ENCODE results near the gene AQP12B. TPM values are rescaled to one million over a fixed set of nuclear protein-coding genes. Genes with fewer than 3 reads are reported as not detected.

The AQP12B gene
- total and polyA plus RNA-seq, 4 donors = not detected

DNA sequence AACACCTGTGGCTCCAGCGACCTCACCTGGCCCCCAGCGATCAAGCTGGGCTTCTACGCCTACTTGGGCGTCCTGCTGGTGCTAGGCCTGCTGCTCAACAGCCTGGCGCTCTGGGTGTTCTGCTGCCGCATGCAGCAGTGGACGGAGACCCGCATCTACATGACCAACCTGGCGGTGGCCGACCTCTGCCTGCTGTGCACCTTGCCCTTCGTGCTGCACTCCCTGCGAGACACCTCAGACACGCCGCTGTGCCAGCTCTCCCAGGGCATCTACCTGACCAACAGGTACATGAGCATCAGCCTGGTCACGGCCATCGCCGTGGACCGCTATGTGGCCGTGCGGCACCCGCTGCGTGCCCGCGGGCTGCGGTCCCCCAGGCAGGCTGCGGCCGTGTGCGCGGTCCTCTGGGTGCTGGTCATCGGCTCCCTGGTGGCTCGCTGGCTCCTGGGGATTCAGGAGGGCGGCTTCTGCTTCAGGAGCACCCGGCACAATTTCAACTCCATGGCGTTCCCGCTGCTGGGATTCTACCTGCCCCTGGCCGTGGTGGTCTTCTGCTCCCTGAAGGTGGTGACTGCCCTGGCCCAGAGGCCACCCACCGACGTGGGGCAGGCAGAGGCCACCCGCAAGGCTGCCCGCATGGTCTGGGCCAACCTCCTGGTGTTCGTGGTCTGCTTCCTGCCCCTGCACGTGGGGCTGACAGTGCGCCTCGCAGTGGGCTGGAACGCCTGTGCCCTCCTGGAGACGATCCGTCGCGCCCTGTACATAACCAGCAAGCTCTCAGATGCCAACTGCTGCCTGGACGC lies 52.5 kb downstream of the AQP12B start:
- H3K36me3 ChIP-seq (ENCODE audit: control insufficient read depth in 4 of 4, insufficient read depth in 3 of 4, low read depth in 1 of 4, low read length in 3 of 4) = no peaks in the 10 kb centered on the region
- H3K27ac ChIP-seq (ENCODE audit: low read depth in 1 of 2, low read length in 2 of 2) = no peak overlapping the region
- H3K4me1 ChIP-seq (ENCODE audit: control insufficient read depth in 4 of 4, insufficient read depth in 4 of 4, low read length in 3 of 4) = no peaks in the 10 kb centered on the region
- no peak overlapping the region for H3K4me3 ChIP-seq (ENCODE audit: low read depth in 1 of 3, low read length in 3 of 3)
- TF ChIP-seq RXRA (IDR thresholded peaks at IDR 0.05) = no peak
- TF ChIP-seq FOXA2 (IDR thresholded peaks at IDR 0.05) = no peak
- TF ChIP-seq HNF4G (IDR thresholded peaks at IDR 0.05) = no peak
- TF ChIP-seq, protein P1, sequence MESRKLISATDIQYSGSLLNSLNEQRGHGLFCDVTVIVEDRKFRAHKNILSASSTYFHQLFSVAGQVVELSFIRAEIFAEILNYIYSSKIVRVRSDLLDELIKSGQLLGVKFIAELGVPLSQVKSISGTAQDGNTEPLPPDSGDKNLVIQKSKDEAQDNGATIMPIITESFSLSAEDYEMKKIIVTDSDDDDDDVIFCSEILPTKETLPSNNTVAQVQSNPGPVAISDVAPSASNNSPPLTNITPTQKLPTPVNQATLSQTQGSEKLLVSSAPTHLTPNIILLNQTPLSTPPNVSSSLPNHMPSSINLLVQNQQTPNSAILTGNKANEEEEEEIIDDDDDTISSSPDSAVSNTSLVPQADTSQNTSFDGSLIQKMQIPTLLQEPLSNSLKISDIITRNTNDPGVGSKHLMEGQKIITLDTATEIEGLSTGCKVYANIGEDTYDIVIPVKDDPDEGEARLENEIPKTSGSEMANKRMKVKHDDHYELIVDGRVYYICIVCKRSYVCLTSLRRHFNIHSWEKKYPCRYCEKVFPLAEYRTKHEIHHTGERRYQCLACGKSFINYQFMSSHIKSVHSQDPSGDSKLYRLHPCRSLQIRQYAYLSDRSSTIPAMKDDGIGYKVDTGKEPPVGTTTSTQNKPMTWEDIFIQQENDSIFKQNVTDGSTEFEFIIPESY (IDR thresholded peaks at IDR 0.05) = no peak
- TF ChIP-seq JUND (IDR thresholded peaks at IDR 0.05) = no peak
- TF ChIP-seq NR2F2 (IDR thresholded peaks at IDR 0.05) = no peak
- no peak overlapping the region for H3K9ac ChIP-seq (ENCODE audit: low read depth in 1 of 2, low read length in 2 of 2)
- no peaks in the 10 kb centered on the region for H3K27me3 ChIP-seq (ENCODE audit: control insufficient read depth in 4 of 4, insufficient read depth in 4 of 4, low read length in 3 of 4)
- no peak for DNase-seq (ENCODE audit: low spot score)
- 94% methylated on average over 50 of the region's 50 CpGs for WGBS
- H3K9me3 ChIP-seq (ENCODE audit: control insufficient read depth in 4 of 4, low read length in 3 of 4) = peaks cover 0 to 4% (median 1%) of the 10 kb centered on the region in 4 donors

DNA sequence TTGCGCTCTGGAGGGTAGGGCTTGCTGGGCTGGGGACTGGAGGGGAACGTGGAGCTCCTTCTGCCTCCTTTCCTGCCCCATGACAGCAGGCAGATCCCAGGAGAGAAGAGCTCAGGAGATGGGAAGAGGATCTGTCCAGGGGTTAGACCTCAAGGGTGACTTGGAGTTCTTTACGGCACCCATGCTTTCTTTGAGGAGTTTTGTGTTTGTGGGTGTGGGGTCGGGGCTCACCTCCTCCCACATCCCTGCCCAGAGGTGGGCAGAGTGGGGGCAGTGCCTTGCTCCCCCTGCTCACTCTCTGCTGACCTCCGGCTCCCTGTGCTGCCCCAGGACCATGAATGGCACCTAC lies 53.1 kb downstream of the AQP12B start:
- TF ChIP-seq YY1 (IDR thresholded peaks at IDR 0.05) (no peak), REST (IDR thresholded peaks at IDR 0.05) (no peak), JUND (IDR thresholded peaks at IDR 0.05) (no peak), SP1 (IDR thresholded peaks at IDR 0.05) (no peak), MAX (IDR thresholded peaks at IDR 0.05) (no peak), NR2F2 (IDR thresholded peaks at IDR 0.05) (no peak), RAD21 (IDR thresholded peaks at IDR 0.05) (no peak), HNF4A (conservative IDR thresholded peaks at IDR 0.05) (no peak)
- TF ChIP-seq, protein P2, sequence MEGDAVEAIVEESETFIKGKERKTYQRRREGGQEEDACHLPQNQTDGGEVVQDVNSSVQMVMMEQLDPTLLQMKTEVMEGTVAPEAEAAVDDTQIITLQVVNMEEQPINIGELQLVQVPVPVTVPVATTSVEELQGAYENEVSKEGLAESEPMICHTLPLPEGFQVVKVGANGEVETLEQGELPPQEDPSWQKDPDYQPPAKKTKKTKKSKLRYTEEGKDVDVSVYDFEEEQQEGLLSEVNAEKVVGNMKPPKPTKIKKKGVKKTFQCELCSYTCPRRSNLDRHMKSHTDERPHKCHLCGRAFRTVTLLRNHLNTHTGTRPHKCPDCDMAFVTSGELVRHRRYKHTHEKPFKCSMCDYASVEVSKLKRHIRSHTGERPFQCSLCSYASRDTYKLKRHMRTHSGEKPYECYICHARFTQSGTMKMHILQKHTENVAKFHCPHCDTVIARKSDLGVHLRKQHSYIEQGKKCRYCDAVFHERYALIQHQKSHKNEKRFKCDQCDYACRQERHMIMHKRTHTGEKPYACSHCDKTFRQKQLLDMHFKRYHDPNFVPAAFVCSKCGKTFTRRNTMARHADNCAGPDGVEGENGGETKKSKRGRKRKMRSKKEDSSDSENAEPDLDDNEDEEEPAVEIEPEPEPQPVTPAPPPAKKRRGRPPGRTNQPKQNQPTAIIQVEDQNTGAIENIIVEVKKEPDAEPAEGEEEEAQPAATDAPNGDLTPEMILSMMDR (IDR thresholded peaks at IDR 0.05; ENCODE audit: low read depth, low read length, missing input control) = no peak
- DNase-seq (ENCODE audit: low spot score) = no peak
- peaks cover 0 to 4% (median 1%) of the 10 kb centered on the region in 4 donors for H3K9me3 ChIP-seq (ENCODE audit: control insufficient read depth in 4 of 4, low read length in 3 of 4)
- no peaks in the 10 kb centered on the region for H3K4me1 ChIP-seq (ENCODE audit: control insufficient read depth in 4 of 4, insufficient read depth in 4 of 4, low read length in 3 of 4)
- no peak overlapping the region for H3K9ac ChIP-seq (ENCODE audit: low read depth in 1 of 2, low read length in 2 of 2)
- WGBS = 89% methylated on average over 5 of the region's 5 CpGs
- no peaks in the 10 kb centered on the region for H3K27me3 ChIP-seq (ENCODE audit: control insufficient read depth in 4 of 4, insufficient read depth in 4 of 4, low read length in 3 of 4)
- no peak overlapping the region for H3K4me3 ChIP-seq (ENCODE audit: low read depth in 1 of 3, low read length in 3 of 3)
- no peak overlapping the region for H3K27ac ChIP-seq (ENCODE audit: low read depth in 1 of 2, low read length in 2 of 2)
- no peaks in the 10 kb centered on the region for H3K36me3 ChIP-seq (ENCODE audit: control insufficient read depth in 4 of 4, insufficient read depth in 3 of 4, low read depth in 1 of 4, low read length in 3 of 4)

Measured in liver (tissue), 9 donors.